ENCODE results near the gene ZBTB8A. TPM values are rescaled to one million over a fixed set of nuclear protein-coding genes. Genes with fewer than 3 reads are reported as not detected.

ZBTB8A gene
- total and polyA plus RNA-seq, 10 donors = 0.35 to 4.0 (median 2.4) TPM

GRCh38 chr1:32509939-32510338 lies 29.3 kb upstream of the ZBTB8A start:
- no peak for TF ChIP-seq POLR2AphosphoS5 (IDR thresholded peaks at IDR 0.05)
- peaks cover 0 to 5% (median 0%) of the 10 kb centered on the region in 7 donors for H3K27me3 ChIP-seq (replicated peaks in 1 of 7)
- H3K36me3 ChIP-seq = no peaks in the 10 kb centered on the region
- DNase-seq = no peak
- intact Hi-C loops (cut with DNase I; ENCODE audit: low total_unique reads) = no loop called here
- no peak overlapping the region for H3K4me3 ChIP-seq
- no peaks in the 10 kb centered on the region for H3K4me1 ChIP-seq
- no peak overlapping the region for H3K27ac ChIP-seq
- no peaks in the 10 kb centered on the region for H3K9me3 ChIP-seq
- whole genome bisulfite sequencing, 5 donors = 92 to 100% (median 100%) methylated on average over 1 of the region's 1 CpG

DNA sequence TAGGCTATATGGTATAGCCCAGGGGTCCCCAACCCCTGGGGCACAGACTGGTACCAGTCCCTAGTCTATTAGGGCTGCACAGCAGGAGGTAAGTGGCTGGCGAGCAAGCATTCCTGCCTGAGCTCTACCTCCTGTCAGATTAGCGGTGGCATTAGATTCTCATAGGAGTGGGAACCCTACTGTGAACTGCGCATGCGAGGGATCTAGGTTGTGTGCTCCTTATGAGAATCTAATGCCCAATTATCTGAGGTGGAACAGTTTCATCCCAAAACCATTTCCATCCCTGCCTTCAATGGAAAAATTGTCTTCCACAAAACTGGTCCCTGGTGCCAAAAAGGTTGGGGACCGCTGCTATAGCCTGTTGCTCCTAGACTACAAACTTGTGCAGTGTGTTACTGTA lies 22.8 kb upstream of the ZBTB8A start:
- H3K27me3 ChIP-seq (replicated peaks in 1 of 7) = peaks cover 0 to 5% (median 0%) of the 10 kb centered on the region in 7 donors
- no peak overlapping the region for H3K27ac ChIP-seq
- peaks cover 0 to 12% (median 6%) of the 10 kb centered on the region in 6 donors for H3K4me1 ChIP-seq
- intact Hi-C loops (cut with DNase I; ENCODE audit: low total_unique reads) = no loop called here
- H3K9me3 ChIP-seq = no peaks in the 10 kb centered on the region
- TF ChIP-seq, protein P1, sequence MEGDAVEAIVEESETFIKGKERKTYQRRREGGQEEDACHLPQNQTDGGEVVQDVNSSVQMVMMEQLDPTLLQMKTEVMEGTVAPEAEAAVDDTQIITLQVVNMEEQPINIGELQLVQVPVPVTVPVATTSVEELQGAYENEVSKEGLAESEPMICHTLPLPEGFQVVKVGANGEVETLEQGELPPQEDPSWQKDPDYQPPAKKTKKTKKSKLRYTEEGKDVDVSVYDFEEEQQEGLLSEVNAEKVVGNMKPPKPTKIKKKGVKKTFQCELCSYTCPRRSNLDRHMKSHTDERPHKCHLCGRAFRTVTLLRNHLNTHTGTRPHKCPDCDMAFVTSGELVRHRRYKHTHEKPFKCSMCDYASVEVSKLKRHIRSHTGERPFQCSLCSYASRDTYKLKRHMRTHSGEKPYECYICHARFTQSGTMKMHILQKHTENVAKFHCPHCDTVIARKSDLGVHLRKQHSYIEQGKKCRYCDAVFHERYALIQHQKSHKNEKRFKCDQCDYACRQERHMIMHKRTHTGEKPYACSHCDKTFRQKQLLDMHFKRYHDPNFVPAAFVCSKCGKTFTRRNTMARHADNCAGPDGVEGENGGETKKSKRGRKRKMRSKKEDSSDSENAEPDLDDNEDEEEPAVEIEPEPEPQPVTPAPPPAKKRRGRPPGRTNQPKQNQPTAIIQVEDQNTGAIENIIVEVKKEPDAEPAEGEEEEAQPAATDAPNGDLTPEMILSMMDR (IDR thresholded peaks at IDR 0.05 in 8 of 11, conservative IDR thresholded peaks at IDR 0.05 in 3 of 11) = no peak
- TF ChIP-seq POLR2AphosphoS5 (IDR thresholded peaks at IDR 0.05) (no peak), POLR2A (IDR thresholded peaks at IDR 0.05) (no peak)
- H3K36me3 ChIP-seq = no peaks in the 10 kb centered on the region
- WGBS, 5 donors = 89 to 98% (median 94%) methylated on average over 3 to 5 of the region's 5 CpGs
- H3K4me3 ChIP-seq = no peak overlapping the region
- DNase-seq = no peak

DNA sequence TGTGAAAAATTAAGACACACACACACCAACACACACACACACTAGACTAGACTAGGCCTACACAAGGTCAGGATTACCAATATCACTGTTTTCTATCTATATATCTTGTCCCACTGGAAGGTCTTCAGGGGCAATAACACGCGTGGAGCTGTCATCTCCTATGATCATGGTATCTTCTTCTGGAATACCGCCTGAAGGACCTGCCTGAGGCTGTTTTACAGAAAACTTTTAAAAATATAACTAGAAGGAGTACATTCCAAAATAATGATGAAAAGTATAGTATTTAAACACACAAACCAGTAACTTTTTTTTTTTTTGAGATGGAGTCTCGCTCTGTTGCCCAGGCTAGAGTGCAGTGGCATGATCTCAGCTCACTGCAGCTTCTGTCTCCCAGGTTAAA lies 20.3 kb upstream of the ZBTB8A start:
- TF ChIP-seq POLR2AphosphoS5 (IDR thresholded peaks at IDR 0.05) = no peak
- TF ChIP-seq, protein P1 (IDR thresholded peaks at IDR 0.05 in 8 of 11, conservative IDR thresholded peaks at IDR 0.05 in 3 of 11) = no peak
- TF ChIP-seq POLR2A (IDR thresholded peaks at IDR 0.05) = no peak
- H3K27me3 ChIP-seq (replicated peaks in 1 of 7) = peaks cover 0 to 5% (median 0%) of the 10 kb centered on the region in 7 donors
- intact Hi-C loops (cut with DNase I; ENCODE audit: low total_unique reads) = no loop called here
- peaks cover 0 to 12% (median 6%) of the 10 kb centered on the region in 6 donors for H3K4me1 ChIP-seq
- 88 to 97% (median 94%) methylated on average over 4 of the region's 4 CpGs for WGBS, 5 donors
- no peak overlapping the region for H3K27ac ChIP-seq
- DNase-seq = no peak
- H3K36me3 ChIP-seq = no peaks in the 10 kb centered on the region
- no peaks in the 10 kb centered on the region for H3K9me3 ChIP-seq
- no peak overlapping the region for H3K4me3 ChIP-seq

GRCh38 chr1:32521165-32521564 lies 18.1 kb upstream of the ZBTB8A start:
- Histone ChIP-seq H3K27me3 (replicated peaks in 1 of 7) (no peaks in the 10 kb centered on the region), H3K36me3 (no peaks in the 10 kb centered on the region), H3K4me1 (peaks cover 0 to 12% (median 6%) of the 10 kb centered on the region in 6 donors), H3K9me3 (no peaks in the 10 kb centered on the region), H3K27ac (no peak overlapping the region), H3K4me3 (peak overlapping the region in 2 of 8 donors; percentile 38 to 62)
- WGBS, 5 donors = 80 to 93% (median 87%) methylated on average over 6 of the region's 6 CpGs
- intact Hi-C loops (cut with DNase I; ENCODE audit: low total_unique reads) = no loop called here
- TF ChIP-seq POLR2A (IDR thresholded peaks at IDR 0.05) (no peak), POLR2AphosphoS5 (IDR thresholded peaks at IDR 0.05) (no peak)
- TF ChIP-seq, protein P1 (IDR thresholded peaks at IDR 0.05 in 8 of 11, conservative IDR thresholded peaks at IDR 0.05 in 3 of 11) = no peak
- DNase-seq = no peak

GRCh38 chr1:32525053-32525452 lies 14.2 kb upstream of the ZBTB8A start:
- TF ChIP-seq POLR2AphosphoS5 (IDR thresholded peaks at IDR 0.05) (no peak), POLR2A (IDR thresholded peaks at IDR 0.05) (no peak)
- TF ChIP-seq, protein P1 (IDR thresholded peaks at IDR 0.05 in 8 of 11, conservative IDR thresholded peaks at IDR 0.05 in 3 of 11) = no peak
- 72 to 81% (median 75%) methylated on average over 3 of the region's 3 CpGs for WGBS, 5 donors
- Histone ChIP-seq H3K4me3 (no peak overlapping the region), H3K9me3 (no peaks in the 10 kb centered on the region), H3K36me3 (no peaks in the 10 kb centered on the region), H3K27ac (no peak overlapping the region), H3K4me1 (peaks cover 0 to 11% (median 6%) of the 10 kb centered on the region in 6 donors), H3K27me3 (replicated peaks in 1 of 7) (no peaks in the 10 kb centered on the region)
- intact Hi-C loops (cut with DNase I; ENCODE audit: low total_unique reads) = no loop called here
- no peak for DNase-seq
